ENCODE data around the gene CAMKMT.

CAMKMT gene

DNA sequence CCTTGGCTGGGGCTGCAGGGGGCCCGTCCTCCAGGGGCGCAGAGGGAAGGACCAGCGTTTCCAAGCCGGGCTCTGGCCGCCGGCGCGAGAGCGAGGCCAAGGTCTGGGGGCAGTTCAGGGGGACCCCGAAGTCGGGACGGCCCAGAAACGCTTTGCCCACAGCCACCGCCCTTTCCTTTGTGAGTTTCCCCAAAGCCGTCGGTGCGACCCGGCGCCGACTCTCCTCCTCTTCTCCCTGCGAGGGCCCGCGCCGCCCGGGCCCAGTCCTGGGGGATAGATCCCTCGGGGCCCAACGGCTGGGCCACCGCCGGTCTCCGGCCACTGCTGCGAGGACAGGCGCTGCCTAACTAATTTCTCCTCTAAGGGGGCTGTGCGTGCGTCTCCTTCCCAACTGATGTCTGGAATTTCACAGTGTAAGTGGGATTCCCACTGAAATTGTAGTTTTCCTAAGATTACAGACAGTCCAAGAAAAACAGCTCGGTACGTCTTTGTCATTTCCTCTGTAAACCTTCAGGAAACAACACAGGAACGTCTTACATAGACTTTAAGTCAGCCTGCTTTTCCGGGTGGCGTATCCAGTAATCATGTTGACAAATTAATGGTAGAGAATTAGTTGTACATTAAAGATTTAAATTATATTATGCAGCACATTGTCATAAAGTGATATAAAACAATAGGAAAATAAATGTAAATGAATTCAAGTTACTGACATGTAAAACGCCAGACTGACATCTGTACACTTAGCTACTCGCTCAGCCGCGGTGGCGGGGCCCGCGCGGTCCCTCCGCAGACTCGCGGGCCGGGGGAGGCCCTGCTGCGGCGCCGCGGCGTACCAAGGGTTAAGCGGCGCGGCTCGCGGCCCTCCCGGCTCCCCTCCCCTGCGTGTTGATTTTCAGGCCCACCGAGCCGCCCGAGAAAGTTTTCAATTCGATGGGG lies 440.4 kb downstream of the CAMKMT start:
- DNase-seq (ENCODE audit: low read depth, low spot score), result no peak
- H3K4me3 ChIP-seq (ENCODE audit: low read depth, low read length), result no peak overlapping the region
- ChIA-PET CTCF (interaction anchor here (1.2 to 1.6 kb wide), 2 partner anchors 27 to 323 kb away, joined by 3 to 6 read pairs; no protein-coding TSS in a partner anchor), POLR2A (no interaction called here)
- TF ChIP-seq, protein P1, sequence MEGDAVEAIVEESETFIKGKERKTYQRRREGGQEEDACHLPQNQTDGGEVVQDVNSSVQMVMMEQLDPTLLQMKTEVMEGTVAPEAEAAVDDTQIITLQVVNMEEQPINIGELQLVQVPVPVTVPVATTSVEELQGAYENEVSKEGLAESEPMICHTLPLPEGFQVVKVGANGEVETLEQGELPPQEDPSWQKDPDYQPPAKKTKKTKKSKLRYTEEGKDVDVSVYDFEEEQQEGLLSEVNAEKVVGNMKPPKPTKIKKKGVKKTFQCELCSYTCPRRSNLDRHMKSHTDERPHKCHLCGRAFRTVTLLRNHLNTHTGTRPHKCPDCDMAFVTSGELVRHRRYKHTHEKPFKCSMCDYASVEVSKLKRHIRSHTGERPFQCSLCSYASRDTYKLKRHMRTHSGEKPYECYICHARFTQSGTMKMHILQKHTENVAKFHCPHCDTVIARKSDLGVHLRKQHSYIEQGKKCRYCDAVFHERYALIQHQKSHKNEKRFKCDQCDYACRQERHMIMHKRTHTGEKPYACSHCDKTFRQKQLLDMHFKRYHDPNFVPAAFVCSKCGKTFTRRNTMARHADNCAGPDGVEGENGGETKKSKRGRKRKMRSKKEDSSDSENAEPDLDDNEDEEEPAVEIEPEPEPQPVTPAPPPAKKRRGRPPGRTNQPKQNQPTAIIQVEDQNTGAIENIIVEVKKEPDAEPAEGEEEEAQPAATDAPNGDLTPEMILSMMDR (IDR thresholded peaks at IDR 0.05; ENCODE audit: insufficient read depth, low read length, missing control alignments), result no peak

DNA sequence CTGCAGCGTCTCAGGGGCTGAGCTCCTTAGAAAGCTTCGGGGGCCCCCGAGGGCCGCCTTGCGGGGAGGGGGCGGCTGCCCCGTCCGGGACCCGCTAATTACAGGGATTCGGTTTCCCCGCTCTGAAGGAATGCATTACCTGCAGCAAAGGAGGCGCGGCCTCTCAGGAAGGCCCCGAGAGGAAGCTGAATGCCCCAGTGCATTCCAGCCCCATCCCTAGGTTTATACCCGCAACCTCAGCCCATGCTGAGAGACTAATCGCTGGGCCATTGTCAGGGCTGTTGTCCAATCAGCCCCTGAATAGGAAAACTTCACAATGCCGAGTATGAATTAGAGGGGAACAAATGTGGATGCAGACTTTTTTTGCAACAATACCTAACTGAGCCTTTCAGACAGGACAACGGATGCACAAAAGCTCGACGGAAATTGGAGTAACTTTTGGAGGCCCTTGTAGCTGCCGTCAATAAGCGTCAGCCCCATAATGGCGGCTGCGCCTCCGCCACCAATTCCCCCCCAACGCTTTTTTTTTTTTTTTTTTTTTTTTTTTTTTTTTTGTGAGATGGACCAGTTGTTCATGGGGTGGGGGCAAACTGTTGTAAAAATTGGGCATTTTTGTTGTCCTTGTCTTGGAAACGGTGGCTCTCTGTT lies 441.2 kb downstream of the CAMKMT start:
- ChIA-PET POLR2A (no interaction called here), CTCF (interaction anchor here (1.6 kb wide), 1 partner anchor 324 kb away, joined by 6 read pairs; no protein-coding TSS in a partner anchor)
- no peak for DNase-seq (ENCODE audit: low read depth, low spot score)
- TF ChIP-seq, protein P1 (IDR thresholded peaks at IDR 0.05; ENCODE audit: insufficient read depth, low read length, missing control alignments), result no peak
- no peak overlapping the region for H3K4me3 ChIP-seq (ENCODE audit: low read depth, low read length)

DNA sequence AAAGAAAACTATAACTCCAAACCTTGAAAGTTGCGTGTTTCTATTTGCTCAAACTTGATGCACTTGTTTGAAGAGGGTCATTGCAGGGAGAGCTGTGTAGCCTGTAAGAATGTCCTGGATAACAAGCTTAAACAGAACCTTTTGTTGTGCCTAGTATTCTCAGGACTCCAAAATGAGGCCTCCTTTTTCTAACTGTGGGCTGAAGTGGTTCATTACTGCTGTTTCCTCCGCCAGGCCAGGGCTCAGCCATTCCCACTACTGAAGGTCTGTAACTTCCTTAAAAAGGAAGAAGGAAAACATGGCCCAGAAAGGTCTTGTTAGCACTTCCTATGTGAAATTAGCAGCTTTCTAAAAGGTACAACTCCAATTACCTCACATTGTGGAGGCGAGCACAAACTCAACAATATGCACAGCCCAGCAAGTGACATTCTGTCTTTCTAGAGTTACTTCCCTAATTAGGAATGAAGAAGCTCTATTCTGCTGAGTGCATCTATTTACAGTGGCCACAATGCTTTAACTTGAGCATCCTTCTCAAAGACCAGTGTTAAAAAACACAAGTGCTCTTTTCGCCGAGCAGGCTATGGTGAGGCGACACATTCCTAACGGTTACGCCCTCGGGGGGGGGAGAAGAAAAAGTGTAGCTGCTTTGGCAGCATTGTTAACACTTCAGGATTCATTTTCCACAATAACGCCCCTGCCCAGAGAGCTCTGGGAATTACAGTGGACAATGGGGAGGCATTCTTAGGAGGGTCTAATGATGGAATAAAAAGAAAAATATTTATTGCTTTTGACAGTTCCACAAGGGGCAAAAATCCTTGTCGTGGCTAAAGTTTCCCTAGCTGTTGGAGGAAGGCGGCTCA lies 442.9 kb downstream of the CAMKMT start:
- CTCF ChIA-PET, result interaction anchor here (1.3 kb wide), 1 partner anchor 325 kb away, joined by 5 read pairs; no protein-coding TSS in a partner anchor
- TF ChIP-seq, protein P1 (IDR thresholded peaks at IDR 0.05; ENCODE audit: insufficient read depth, low read length, missing control alignments), result no peak
- no peak overlapping the region for H3K4me3 ChIP-seq (ENCODE audit: low read depth, low read length)
- DNase-seq (ENCODE audit: low read depth, low spot score), result no peak
- POLR2A ChIA-PET, result no interaction called here

- ChIA-PET CTCF (no interaction called here), POLR2A (no interaction called here)
- TF ChIP-seq, protein P1 (IDR thresholded peaks at IDR 0.05; ENCODE audit: insufficient read depth, low read length, missing control alignments), result no peak
- DNase-seq (ENCODE audit: low read depth, low spot score), result no peak
- no peak overlapping the region for H3K4me3 ChIP-seq (ENCODE audit: low read depth, low read length)
Measured at GRCh38 chr2:44805401-44806235, 443.9 kb downstream of the CAMKMT start.

DNA sequence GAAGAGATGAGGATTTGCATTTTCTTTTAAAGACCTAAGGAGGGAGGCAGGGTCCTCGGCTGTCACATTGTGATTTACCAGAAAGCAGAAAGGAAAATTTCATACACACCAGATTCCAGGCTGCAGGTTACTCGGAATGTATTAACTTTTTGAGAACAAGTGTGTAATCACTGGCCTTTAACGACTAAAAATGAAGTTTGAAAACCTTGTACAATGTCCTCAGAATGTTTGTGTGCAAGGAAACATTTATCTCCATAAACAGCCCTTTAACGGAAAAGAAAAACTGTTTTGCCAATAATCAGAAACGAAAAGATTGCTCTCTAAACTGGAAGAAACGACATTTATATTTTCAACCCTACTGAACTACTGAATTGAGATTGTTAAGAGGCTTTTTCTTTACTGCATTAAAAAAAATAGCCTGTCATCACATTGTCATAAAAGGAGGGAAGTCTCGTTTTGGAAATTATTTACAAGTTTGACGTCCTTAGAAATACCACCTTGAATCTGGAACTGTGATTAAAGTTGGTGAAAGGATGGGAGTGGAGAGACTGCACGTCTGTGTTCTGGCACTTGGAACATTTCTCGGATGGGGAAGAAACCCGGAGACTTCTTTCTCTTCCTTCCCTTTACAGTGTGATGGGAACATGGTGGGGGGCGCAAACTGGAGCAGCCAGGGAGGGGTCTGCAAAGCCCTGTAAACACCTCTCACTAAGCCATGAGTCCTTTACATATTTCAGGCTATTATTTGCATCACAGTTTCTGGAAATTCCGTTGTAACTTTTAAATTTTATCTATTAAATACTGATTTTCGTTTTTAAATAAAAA lies 445.7 kb downstream of the CAMKMT start:
- POLR2A ChIA-PET, result no interaction called here
- no peak for DNase-seq (ENCODE audit: low read depth, low spot score)
- TF ChIP-seq, protein P1 (IDR thresholded peaks at IDR 0.05; ENCODE audit: insufficient read depth, low read length, missing control alignments), result no peak
- CTCF ChIA-PET, result no interaction called here
- H3K4me3 ChIP-seq (ENCODE audit: low read depth, low read length), result no peak overlapping the region

Measured in AG04449 (cell line).